ENCODE data around the gene CNDP1.

The CNDP1 gene

GRCh38 chr18:74506448-74507084, 27.7 kb upstream of the CNDP1 start:
- peaks cover 46 to 80% of the 10 kb centered on the region in 2 donors for H3K36me3 ChIP-seq (ENCODE audit: control insufficient read depth in 1 of 2, insufficient read depth in 2 of 2, low read length in 2 of 2)
- no peak overlapping the region for H3K9ac ChIP-seq (ENCODE audit: low read depth in 1 of 2, low read length in 2 of 2)
- H3K9me3 ChIP-seq (ENCODE audit: control insufficient read depth in 1 of 2, low read length in 2 of 2) = no peaks in the 10 kb centered on the region
- H3K4me1 ChIP-seq (ENCODE audit: control insufficient read depth in 1 of 2, insufficient read depth in 2 of 2, low read length in 2 of 2) = peaks cover 25 to 32% of the 10 kb centered on the region in 2 donors
- H3K27me3 ChIP-seq (ENCODE audit: control insufficient read depth in 1 of 2, insufficient read depth in 2 of 2, low read length in 2 of 2) = no peaks in the 10 kb centered on the region
- no peak overlapping the region for H3K27ac ChIP-seq (ENCODE audit: low read depth, low read length)
- no peak overlapping the region for H3K4me3 ChIP-seq (ENCODE audit: low read depth in 1 of 2, low read length in 2 of 2)

- H3K27ac ChIP-seq (ENCODE audit: low read depth, low read length) = no peak overlapping the region
Observed at GRCh38 chr18:74507097-74507881, 27.0 kb upstream of the CNDP1 start.

GRCh38 chr18:74507927-74508326, 26.4 kb upstream of the CNDP1 start:
- Histone ChIP-seq H3K4me3 (ENCODE audit: low read depth in 1 of 2, low read length in 2 of 2) (no peak overlapping the region), H3K27me3 (ENCODE audit: control insufficient read depth in 1 of 2, insufficient read depth in 2 of 2, low read length in 2 of 2) (no peaks in the 10 kb centered on the region), H3K4me1 (ENCODE audit: control insufficient read depth in 1 of 2, insufficient read depth in 2 of 2, low read length in 2 of 2) (peaks cover 25 to 32% of the 10 kb centered on the region in 2 donors), H3K27ac (ENCODE audit: low read depth, low read length) (no peak overlapping the region), H3K9ac (ENCODE audit: low read depth in 1 of 2, low read length in 2 of 2) (no peak overlapping the region), H3K9me3 (ENCODE audit: control insufficient read depth in 1 of 2, low read length in 2 of 2) (no peaks in the 10 kb centered on the region), H3K36me3 (ENCODE audit: control insufficient read depth in 1 of 2, insufficient read depth in 2 of 2, low read length in 2 of 2) (peaks cover 51 to 84% of the 10 kb centered on the region in 2 donors)

More at GRCh38 chr18:74507097-74507881, 27.0 kb upstream of the CNDP1 start:
- Histone ChIP-seq H3K9me3 (ENCODE audit: control insufficient read depth in 1 of 2, low read length in 2 of 2) (no peaks in the 10 kb centered on the region), H3K4me1 (ENCODE audit: control insufficient read depth in 1 of 2, insufficient read depth in 2 of 2, low read length in 2 of 2) (peaks cover 25 to 32% of the 10 kb centered on the region in 2 donors), H3K9ac (ENCODE audit: low read depth in 1 of 2, low read length in 2 of 2) (no peak overlapping the region), H3K4me3 (ENCODE audit: low read depth in 1 of 2, low read length in 2 of 2) (no peak overlapping the region), H3K36me3 (ENCODE audit: control insufficient read depth in 1 of 2, insufficient read depth in 2 of 2, low read length in 2 of 2) (peaks cover 50 to 84% of the 10 kb centered on the region in 2 donors), H3K27me3 (ENCODE audit: control insufficient read depth in 1 of 2, insufficient read depth in 2 of 2, low read length in 2 of 2) (no peaks in the 10 kb centered on the region)

GRCh38 chr18:74508366-74508765, 25.9 kb upstream of the CNDP1 start:
- H3K36me3 ChIP-seq (ENCODE audit: control insufficient read depth in 1 of 2, insufficient read depth in 2 of 2, low read length in 2 of 2) = peaks cover 53 to 84% of the 10 kb centered on the region in 2 donors
- no peaks in the 10 kb centered on the region for H3K27me3 ChIP-seq (ENCODE audit: control insufficient read depth in 1 of 2, insufficient read depth in 2 of 2, low read length in 2 of 2)
- H3K27ac ChIP-seq (ENCODE audit: low read depth, low read length) = no peak overlapping the region
- no peak overlapping the region for H3K4me3 ChIP-seq (ENCODE audit: low read depth in 1 of 2, low read length in 2 of 2)
- H3K9me3 ChIP-seq (ENCODE audit: control insufficient read depth in 1 of 2, low read length in 2 of 2) = no peaks in the 10 kb centered on the region
- H3K4me1 ChIP-seq (ENCODE audit: control insufficient read depth in 1 of 2, insufficient read depth in 2 of 2, low read length in 2 of 2) = peaks cover 25 to 32% of the 10 kb centered on the region in 2 donors
- H3K9ac ChIP-seq (ENCODE audit: low read depth in 1 of 2, low read length in 2 of 2) = no peak overlapping the region

GRCh38 chr18:74508821-74509225, 25.5 kb upstream of the CNDP1 start:
- no peak overlapping the region for H3K4me3 ChIP-seq (ENCODE audit: low read depth in 1 of 2, low read length in 2 of 2)
- no peaks in the 10 kb centered on the region for H3K9me3 ChIP-seq (ENCODE audit: control insufficient read depth in 1 of 2, low read length in 2 of 2)
- peaks cover 54 to 85% of the 10 kb centered on the region in 2 donors for H3K36me3 ChIP-seq (ENCODE audit: control insufficient read depth in 1 of 2, insufficient read depth in 2 of 2, low read length in 2 of 2)
- H3K9ac ChIP-seq (ENCODE audit: low read depth in 1 of 2, low read length in 2 of 2) = no peak overlapping the region
- peaks cover 25 to 32% of the 10 kb centered on the region in 2 donors for H3K4me1 ChIP-seq (ENCODE audit: control insufficient read depth in 1 of 2, insufficient read depth in 2 of 2, low read length in 2 of 2)
- no peak overlapping the region for H3K27ac ChIP-seq (ENCODE audit: low read depth, low read length)
- no peaks in the 10 kb centered on the region for H3K27me3 ChIP-seq (ENCODE audit: control insufficient read depth in 1 of 2, insufficient read depth in 2 of 2, low read length in 2 of 2)

GRCh38 chr18:74509856-74510769, 24.2 kb upstream of the CNDP1 start:
- Histone ChIP-seq H3K4me3 (ENCODE audit: low read depth in 1 of 2, low read length in 2 of 2) (no peak overlapping the region), H3K4me1 (ENCODE audit: control insufficient read depth in 1 of 2, insufficient read depth in 2 of 2, low read length in 2 of 2) (peaks cover 25 to 31% of the 10 kb centered on the region in 2 donors), H3K36me3 (ENCODE audit: control insufficient read depth in 1 of 2, insufficient read depth in 2 of 2, low read length in 2 of 2) (peaks cover 57 to 86% of the 10 kb centered on the region in 2 donors), H3K27me3 (ENCODE audit: control insufficient read depth in 1 of 2, insufficient read depth in 2 of 2, low read length in 2 of 2) (no peaks in the 10 kb centered on the region), H3K27ac (ENCODE audit: low read depth, low read length) (no peak overlapping the region), H3K9ac (ENCODE audit: low read depth in 1 of 2, low read length in 2 of 2) (no peak overlapping the region), H3K9me3 (ENCODE audit: control insufficient read depth in 1 of 2, low read length in 2 of 2) (no peaks in the 10 kb centered on the region)

- Histone ChIP-seq H3K4me3 (ENCODE audit: low read depth in 1 of 2, low read length in 2 of 2) (no peak overlapping the region), H3K36me3 (ENCODE audit: control insufficient read depth in 1 of 2, insufficient read depth in 2 of 2, low read length in 2 of 2) (peaks cover 60 to 90% of the 10 kb centered on the region in 2 donors), H3K27ac (ENCODE audit: low read depth, low read length) (no peak overlapping the region), H3K9me3 (ENCODE audit: control insufficient read depth in 1 of 2, low read length in 2 of 2) (no peaks in the 10 kb centered on the region), H3K4me1 (ENCODE audit: control insufficient read depth in 1 of 2, insufficient read depth in 2 of 2, low read length in 2 of 2) (peaks cover 28 to 29% of the 10 kb centered on the region in 2 donors), H3K27me3 (ENCODE audit: control insufficient read depth in 1 of 2, insufficient read depth in 2 of 2, low read length in 2 of 2) (no peaks in the 10 kb centered on the region), H3K9ac (ENCODE audit: low read depth in 1 of 2, low read length in 2 of 2) (no peak overlapping the region)
Observed at GRCh38 chr18:74510770-74511095, 23.6 kb upstream of the CNDP1 start.

- H3K36me3 ChIP-seq (ENCODE audit: control insufficient read depth in 1 of 2, insufficient read depth in 2 of 2, low read length in 2 of 2) = peaks cover 67 to 93% of the 10 kb centered on the region in 2 donors
- no peak overlapping the region for H3K27ac ChIP-seq (ENCODE audit: low read depth, low read length)
- H3K27me3 ChIP-seq (ENCODE audit: control insufficient read depth in 1 of 2, insufficient read depth in 2 of 2, low read length in 2 of 2) = no peaks in the 10 kb centered on the region
- H3K9me3 ChIP-seq (ENCODE audit: control insufficient read depth in 1 of 2, low read length in 2 of 2) = no peaks in the 10 kb centered on the region
- H3K9ac ChIP-seq (ENCODE audit: low read depth in 1 of 2, low read length in 2 of 2) = no peak overlapping the region
- H3K4me3 ChIP-seq (ENCODE audit: low read depth in 1 of 2, low read length in 2 of 2) = no peak overlapping the region
- peaks cover 37 to 39% of the 10 kb centered on the region in 2 donors for H3K4me1 ChIP-seq (ENCODE audit: control insufficient read depth in 1 of 2, insufficient read depth in 2 of 2, low read length in 2 of 2)
Observed at GRCh38 chr18:74511823-74512222, 22.5 kb upstream of the CNDP1 start.

GRCh38 chr18:74512321-74513053, 21.8 kb upstream of the CNDP1 start:
- no peaks in the 10 kb centered on the region for H3K27me3 ChIP-seq (ENCODE audit: control insufficient read depth in 1 of 2, insufficient read depth in 2 of 2, low read length in 2 of 2)
- H3K9me3 ChIP-seq (ENCODE audit: control insufficient read depth in 1 of 2, low read length in 2 of 2) = no peaks in the 10 kb centered on the region
- no peak overlapping the region for H3K27ac ChIP-seq (ENCODE audit: low read depth, low read length)
- H3K36me3 ChIP-seq (ENCODE audit: control insufficient read depth in 1 of 2, insufficient read depth in 2 of 2, low read length in 2 of 2) = peaks cover 62 to 91% of the 10 kb centered on the region in 2 donors
- H3K4me1 ChIP-seq (ENCODE audit: control insufficient read depth in 1 of 2, insufficient read depth in 2 of 2, low read length in 2 of 2) = peaks cover 37 to 39% of the 10 kb centered on the region in 2 donors
- no peak overlapping the region for H3K4me3 ChIP-seq (ENCODE audit: low read depth in 1 of 2, low read length in 2 of 2)
- no peak overlapping the region for H3K9ac ChIP-seq (ENCODE audit: low read depth in 1 of 2, low read length in 2 of 2)

Measured in duodenal mucosa (tissue), 2 donors.